ENCODE measurements around the gene CPAMD8. TPM values are rescaled to one million over a fixed set of nuclear protein-coding genes. Genes with fewer than 3 reads are reported as not detected.

CPAMD8 gene
- total RNA-seq, 1 experiment from 2014 or later: 0.20 TPM

DNA sequence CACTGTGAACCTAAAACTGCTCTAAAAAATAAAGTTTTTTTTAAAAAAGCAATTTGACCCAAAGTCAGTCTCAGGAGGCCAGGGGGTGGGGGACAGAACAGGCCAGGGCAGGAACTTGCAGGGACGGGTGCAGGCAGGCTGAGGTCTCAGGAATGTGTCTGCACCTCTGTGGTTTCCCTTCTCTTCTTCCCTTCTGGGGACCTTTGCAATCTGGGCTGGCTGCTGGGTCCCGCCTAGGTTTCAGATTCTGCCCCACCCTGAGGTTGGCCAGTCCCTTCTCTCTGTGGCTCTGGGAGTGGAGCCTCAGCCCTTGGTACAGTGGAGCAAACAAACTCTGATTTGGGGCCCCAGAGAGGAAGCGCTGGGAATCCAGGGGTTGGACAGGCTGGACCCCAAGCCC, 143.1 kb downstream of the CPAMD8 start:
- H3K9me3 ChIP-seq (ENCODE audit: control insufficient read depth in 1 of 2, insufficient read depth in 1 of 2, low read depth in 1 of 2, low read length in 2 of 2): peaks cover 8 to 11% of the 10 kb centered on the region in 2 experiments; a peak in 2 of 4 replicates
- H2AFZ ChIP-seq (ENCODE audit: low read depth, low read length, poor library complexity, severe bottlenecking): no peak overlapping the region
- intact Hi-C loops (cut with micrococcal nuclease): no loop called here
- ATAC-seq: no peak
- peaks cover 0 to 21% of the 10 kb centered on the region in 2 experiments; a peak in 3 of 4 replicates for H3K36me3 ChIP-seq (ENCODE audit: control insufficient read depth in 1 of 2, insufficient read depth in 2 of 2, low read length in 2 of 2)
- no peaks in the 10 kb centered on the region for H3K4me1 ChIP-seq (ENCODE audit: control insufficient read depth in 1 of 2, insufficient read depth in 2 of 2, low read length in 2 of 2)
- H3K9me2 ChIP-seq (ENCODE audit: insufficient read depth): no peaks in the 10 kb centered on the region
- no peak overlapping the region for H3K27ac ChIP-seq (ENCODE audit: low read depth, low read length)
- DNase-seq (ENCODE audit: low read depth, low spot score): no peak
- H3K27me3 ChIP-seq (ENCODE audit: insufficient read depth, low read length): no peaks in the 10 kb centered on the region
- ChIA-PET CTCF (no interaction called here), RAD21 (ENCODE audit: low non-redundant PET in 1 of 2, low total read pairs in 2 of 2, uncharacterized antibody in 2 of 2, unreplicated experiment in 2 of 2) (no interaction called here), POLR2A (no interaction called here)
- BruUV-seq (replicated peaks): no TSS peak
- no peaks in the 10 kb centered on the region for H4K20me1 ChIP-seq (ENCODE audit: insufficient read depth)
- H3K79me2 ChIP-seq (ENCODE audit: insufficient read depth, low read length): no peaks in the 10 kb centered on the region
- no peak overlapping the region for H3K9ac ChIP-seq (ENCODE audit: low read length)
- H3K4me3 ChIP-seq (replicated peaks in 1 of 2; ENCODE audit: low read depth in 1 of 2, low read length in 2 of 2): no peak overlapping the region
- H3K4me2 ChIP-seq (ENCODE audit: low read length): no peak overlapping the region
- TF ChIP-seq JUND (IDR thresholded peaks at IDR 0.05) (no peak), ATF3 (IDR thresholded peaks at IDR 0.05) (no peak), EZH2 (IDR thresholded peaks at IDR 0.05) (no peak), SIN3A (IDR thresholded peaks at IDR 0.05; ENCODE audit: low read depth) (no peak), ELF1 (IDR thresholded peaks at IDR 0.05; ENCODE audit: borderline replicate concordance, low read depth) (no peak), CBX3 (IDR thresholded peaks at IDR 0.05; ENCODE audit: low read depth) (no peak), RAD21 (IDR thresholded peaks at IDR 0.05; ENCODE audit: low read depth) (no peak), EGR1 (IDR thresholded peaks at IDR 0.05; ENCODE audit: low read depth) (no peak), SP1 (IDR thresholded peaks at IDR 0.05; ENCODE audit: low read depth) (no peak), FOSL1 (IDR thresholded peaks at IDR 0.05; ENCODE audit: low read depth) (no peak), EZH2phosphoT487 (IDR thresholded peaks at IDR 0.05; ENCODE audit: borderline replicate concordance) (no peak), CEBPB (IDR thresholded peaks at IDR 0.05; ENCODE audit: low read depth) (no peak), POLR2A (IDR thresholded peaks at IDR 0.05; ENCODE audit: borderline replicate concordance, extremely low read depth, insufficient read depth, insufficient read length) (no peak), YY1 (IDR thresholded peaks at IDR 0.05; ENCODE audit: extremely low read depth, insufficient replicate concordance, low read depth, low read length) (no peak), ZNF274 (IDR thresholded peaks at IDR 0.05; ENCODE audit: low read depth, low read length) (no peak)
- TF ChIP-seq, protein P1, sequence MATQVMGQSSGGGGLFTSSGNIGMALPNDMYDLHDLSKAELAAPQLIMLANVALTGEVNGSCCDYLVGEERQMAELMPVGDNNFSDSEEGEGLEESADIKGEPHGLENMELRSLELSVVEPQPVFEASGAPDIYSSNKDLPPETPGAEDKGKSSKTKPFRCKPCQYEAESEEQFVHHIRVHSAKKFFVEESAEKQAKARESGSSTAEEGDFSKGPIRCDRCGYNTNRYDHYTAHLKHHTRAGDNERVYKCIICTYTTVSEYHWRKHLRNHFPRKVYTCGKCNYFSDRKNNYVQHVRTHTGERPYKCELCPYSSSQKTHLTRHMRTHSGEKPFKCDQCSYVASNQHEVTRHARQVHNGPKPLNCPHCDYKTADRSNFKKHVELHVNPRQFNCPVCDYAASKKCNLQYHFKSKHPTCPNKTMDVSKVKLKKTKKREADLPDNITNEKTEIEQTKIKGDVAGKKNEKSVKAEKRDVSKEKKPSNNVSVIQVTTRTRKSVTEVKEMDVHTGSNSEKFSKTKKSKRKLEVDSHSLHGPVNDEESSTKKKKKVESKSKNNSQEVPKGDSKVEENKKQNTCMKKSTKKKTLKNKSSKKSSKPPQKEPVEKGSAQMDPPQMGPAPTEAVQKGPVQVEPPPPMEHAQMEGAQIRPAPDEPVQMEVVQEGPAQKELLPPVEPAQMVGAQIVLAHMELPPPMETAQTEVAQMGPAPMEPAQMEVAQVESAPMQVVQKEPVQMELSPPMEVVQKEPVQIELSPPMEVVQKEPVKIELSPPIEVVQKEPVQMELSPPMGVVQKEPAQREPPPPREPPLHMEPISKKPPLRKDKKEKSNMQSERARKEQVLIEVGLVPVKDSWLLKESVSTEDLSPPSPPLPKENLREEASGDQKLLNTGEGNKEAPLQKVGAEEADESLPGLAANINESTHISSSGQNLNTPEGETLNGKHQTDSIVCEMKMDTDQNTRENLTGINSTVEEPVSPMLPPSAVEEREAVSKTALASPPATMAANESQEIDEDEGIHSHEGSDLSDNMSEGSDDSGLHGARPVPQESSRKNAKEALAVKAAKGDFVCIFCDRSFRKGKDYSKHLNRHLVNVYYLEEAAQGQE (IDR thresholded peaks at IDR 0.05; ENCODE audit: low read depth): no peak
- TF ChIP-seq, protein P2, sequence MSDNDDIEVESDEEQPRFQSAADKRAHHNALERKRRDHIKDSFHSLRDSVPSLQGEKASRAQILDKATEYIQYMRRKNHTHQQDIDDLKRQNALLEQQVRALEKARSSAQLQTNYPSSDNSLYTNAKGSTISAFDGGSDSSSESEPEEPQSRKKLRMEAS (IDR thresholded peaks at IDR 0.05): no peak
